ENCODE results near the gene SALL3.

SALL3 gene

DNA sequence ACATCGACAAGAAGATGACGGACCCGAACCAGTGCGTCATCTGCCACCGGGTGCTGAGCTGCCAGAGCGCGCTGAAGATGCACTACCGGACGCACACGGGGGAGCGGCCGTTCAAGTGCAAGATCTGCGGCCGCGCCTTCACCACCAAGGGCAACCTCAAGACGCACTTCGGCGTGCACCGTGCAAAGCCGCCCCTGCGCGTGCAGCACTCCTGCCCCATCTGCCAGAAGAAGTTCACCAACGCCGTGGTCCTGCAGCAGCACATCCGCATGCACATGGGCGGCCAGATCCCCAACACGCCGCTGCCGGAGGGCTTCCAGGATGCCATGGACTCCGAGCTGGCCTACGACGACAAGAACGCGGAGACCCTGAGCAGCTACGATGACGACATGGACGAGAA lies 14.4 kb downstream of the SALL3 start (continued):
- no peak for TF ChIP-seq ZNF157 (tag by site-specific recombination; IDR thresholded peaks at IDR 0.05)
- no peak for TF ChIP-seq ZNF155 (tag by site-specific recombination; IDR thresholded peaks at IDR 0.05)
- TF ChIP-seq, protein P1, sequence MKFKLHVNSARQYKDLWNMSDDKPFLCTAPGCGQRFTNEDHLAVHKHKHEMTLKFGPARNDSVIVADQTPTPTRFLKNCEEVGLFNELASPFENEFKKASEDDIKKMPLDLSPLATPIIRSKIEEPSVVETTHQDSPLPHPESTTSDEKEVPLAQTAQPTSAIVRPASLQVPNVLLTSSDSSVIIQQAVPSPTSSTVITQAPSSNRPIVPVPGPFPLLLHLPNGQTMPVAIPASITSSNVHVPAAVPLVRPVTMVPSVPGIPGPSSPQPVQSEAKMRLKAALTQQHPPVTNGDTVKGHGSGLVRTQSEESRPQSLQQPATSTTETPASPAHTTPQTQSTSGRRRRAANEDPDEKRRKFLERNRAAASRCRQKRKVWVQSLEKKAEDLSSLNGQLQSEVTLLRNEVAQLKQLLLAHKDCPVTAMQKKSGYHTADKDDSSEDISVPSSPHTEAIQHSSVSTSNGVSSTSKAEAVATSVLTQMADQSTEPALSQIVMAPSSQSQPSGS (tag by site-specific recombination; IDR thresholded peaks at IDR 0.05; ENCODE audit: low read depth) = no peak
- no peak for TF ChIP-seq ZNF623 (tag by site-specific recombination; IDR thresholded peaks at IDR 0.05)

DNA sequence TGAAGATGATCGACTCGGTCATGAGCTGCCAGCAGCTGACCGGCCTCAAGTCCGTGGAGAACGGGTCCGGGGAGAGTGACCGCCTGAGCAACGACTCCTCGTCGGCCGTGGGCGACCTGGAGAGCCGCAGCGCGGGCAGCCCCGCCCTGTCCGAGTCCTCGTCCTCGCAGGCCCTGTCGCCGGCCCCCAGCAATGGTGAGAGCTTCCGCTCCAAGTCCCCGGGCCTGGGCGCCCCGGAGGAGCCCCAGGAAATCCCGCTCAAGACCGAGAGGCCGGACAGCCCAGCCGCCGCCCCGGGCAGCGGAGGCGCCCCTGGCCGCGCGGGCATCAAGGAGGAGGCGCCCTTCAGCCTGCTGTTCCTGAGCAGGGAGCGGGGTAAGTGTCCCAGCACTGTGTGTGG lies 14.9 kb downstream of the SALL3 start:
- TF ChIP-seq YY2 (tag by site-specific recombination; IDR thresholded peaks at IDR 0.05) (no peak), GLI4 (tag by site-specific recombination; IDR thresholded peaks at IDR 0.05) (no peak), ZNF555 (tag by site-specific recombination; conservative IDR thresholded peaks at IDR 0.05) (no peak), ZSCAN23 (tag by site-specific recombination; IDR thresholded peaks at IDR 0.05) (no peak), SETDB1 (IDR thresholded peaks at IDR 0.05; ENCODE audit: insufficient read length, low read length) (no peak), ZSCAN16 (tag by site-specific recombination; IDR thresholded peaks at IDR 0.05) (no peak), ZNF560 (tag by site-specific recombination; IDR thresholded peaks at IDR 0.05; ENCODE audit: borderline replicate concordance) (no peak), ZNF777 (tag by site-specific recombination; IDR thresholded peaks at IDR 0.05; ENCODE audit: borderline replicate concordance) (no peak)
- TF ChIP-seq, protein P2, sequence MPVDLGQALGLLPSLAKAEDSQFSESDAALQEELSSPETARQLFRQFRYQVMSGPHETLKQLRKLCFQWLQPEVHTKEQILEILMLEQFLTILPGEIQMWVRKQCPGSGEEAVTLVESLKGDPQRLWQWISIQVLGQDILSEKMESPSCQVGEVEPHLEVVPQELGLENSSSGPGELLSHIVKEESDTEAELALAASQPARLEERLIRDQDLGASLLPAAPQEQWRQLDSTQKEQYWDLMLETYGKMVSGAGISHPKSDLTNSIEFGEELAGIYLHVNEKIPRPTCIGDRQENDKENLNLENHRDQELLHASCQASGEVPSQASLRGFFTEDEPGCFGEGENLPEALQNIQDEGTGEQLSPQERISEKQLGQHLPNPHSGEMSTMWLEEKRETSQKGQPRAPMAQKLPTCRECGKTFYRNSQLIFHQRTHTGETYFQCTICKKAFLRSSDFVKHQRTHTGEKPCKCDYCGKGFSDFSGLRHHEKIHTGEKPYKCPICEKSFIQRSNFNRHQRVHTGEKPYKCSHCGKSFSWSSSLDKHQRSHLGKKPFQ (tag by site-specific recombination; IDR thresholded peaks at IDR 0.05) = no peak
- TF ChIP-seq, protein P3, sequence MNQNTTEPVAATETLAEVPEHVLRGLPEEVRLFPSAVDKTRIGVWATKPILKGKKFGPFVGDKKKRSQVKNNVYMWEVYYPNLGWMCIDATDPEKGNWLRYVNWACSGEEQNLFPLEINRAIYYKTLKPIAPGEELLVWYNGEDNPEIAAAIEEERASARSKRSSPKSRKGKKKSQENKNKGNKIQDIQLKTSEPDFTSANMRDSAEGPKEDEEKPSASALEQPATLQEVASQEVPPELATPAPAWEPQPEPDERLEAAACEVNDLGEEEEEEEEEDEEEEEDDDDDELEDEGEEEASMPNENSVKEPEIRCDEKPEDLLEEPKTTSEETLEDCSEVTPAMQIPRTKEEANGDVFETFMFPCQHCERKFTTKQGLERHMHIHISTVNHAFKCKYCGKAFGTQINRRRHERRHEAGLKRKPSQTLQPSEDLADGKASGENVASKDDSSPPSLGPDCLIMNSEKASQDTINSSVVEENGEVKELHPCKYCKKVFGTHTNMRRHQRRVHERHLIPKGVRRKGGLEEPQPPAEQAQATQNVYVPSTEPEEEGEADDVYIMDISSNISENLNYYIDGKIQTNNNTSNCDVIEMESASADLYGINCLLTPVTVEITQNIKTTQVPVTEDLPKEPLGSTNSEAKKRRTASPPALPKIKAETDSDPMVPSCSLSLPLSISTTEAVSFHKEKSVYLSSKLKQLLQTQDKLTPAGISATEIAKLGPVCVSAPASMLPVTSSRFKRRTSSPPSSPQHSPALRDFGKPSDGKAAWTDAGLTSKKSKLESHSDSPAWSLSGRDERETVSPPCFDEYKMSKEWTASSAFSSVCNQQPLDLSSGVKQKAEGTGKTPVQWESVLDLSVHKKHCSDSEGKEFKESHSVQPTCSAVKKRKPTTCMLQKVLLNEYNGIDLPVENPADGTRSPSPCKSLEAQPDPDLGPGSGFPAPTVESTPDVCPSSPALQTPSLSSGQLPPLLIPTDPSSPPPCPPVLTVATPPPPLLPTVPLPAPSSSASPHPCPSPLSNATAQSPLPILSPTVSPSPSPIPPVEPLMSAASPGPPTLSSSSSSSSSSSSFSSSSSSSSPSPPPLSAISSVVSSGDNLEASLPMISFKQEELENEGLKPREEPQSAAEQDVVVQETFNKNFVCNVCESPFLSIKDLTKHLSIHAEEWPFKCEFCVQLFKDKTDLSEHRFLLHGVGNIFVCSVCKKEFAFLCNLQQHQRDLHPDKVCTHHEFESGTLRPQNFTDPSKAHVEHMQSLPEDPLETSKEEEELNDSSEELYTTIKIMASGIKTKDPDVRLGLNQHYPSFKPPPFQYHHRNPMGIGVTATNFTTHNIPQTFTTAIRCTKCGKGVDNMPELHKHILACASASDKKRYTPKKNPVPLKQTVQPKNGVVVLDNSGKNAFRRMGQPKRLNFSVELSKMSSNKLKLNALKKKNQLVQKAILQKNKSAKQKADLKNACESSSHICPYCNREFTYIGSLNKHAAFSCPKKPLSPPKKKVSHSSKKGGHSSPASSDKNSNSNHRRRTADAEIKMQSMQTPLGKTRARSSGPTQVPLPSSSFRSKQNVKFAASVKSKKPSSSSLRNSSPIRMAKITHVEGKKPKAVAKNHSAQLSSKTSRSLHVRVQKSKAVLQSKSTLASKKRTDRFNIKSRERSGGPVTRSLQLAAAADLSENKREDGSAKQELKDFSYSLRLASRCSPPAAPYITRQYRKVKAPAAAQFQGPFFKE (tag by site-specific recombination; IDR thresholded peaks at IDR 0.05; ENCODE audit: borderline replicate concordance) = no peak
- TF ChIP-seq, protein P4, sequence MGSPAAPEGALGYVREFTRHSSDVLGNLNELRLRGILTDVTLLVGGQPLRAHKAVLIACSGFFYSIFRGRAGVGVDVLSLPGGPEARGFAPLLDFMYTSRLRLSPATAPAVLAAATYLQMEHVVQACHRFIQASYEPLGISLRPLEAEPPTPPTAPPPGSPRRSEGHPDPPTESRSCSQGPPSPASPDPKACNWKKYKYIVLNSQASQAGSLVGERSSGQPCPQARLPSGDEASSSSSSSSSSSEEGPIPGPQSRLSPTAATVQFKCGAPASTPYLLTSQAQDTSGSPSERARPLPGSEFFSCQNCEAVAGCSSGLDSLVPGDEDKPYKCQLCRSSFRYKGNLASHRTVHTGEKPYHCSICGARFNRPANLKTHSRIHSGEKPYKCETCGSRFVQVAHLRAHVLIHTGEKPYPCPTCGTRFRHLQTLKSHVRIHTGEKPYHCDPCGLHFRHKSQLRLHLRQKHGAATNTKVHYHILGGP (tag by site-specific recombination; IDR thresholded peaks at IDR 0.05) = no peak
- H3K27ac ChIP-seq (ENCODE audit: extremely low read depth, low read depth, low read length) = no peak overlapping the region
- H3K4me3 ChIP-seq (ENCODE audit: low read depth, low read length) = no peak overlapping the region
- ChIA-PET POLR2A (no interaction called here), CTCF (no interaction called here)
- peaks cover 11% of the 10 kb centered on the region for H3K4me1 ChIP-seq (ENCODE audit: control insufficient read depth, insufficient read depth, low read length)
- H3K36me3 ChIP-seq (ENCODE audit: control insufficient read depth in 2 of 2, insufficient read depth in 1 of 2, low read length in 2 of 2) = peaks cover 4 to 29% of the 10 kb centered on the region in 2 experiments; a peak in 2 of 3 replicates
- H3K9me3 ChIP-seq (ENCODE audit: control insufficient read depth, insufficient read depth, low read depth, low read length) = no peaks in the 10 kb centered on the region
